IPS DF 6.9 (cell line): ENCODE results near the gene STAMBP.
"Not testable (repeated sequence)": the region's sequence is repeated elsewhere in the genome, so short reads cannot be mapped to it uniquely, and the experiment has no call there.

Experiments used
- DNase-seq: peaks from one replicate; pipeline ENCODE4 v3.0.0-alpha.2; 2013; ENCODE audit warnings: low read depth, low spot score
- H3K27ac ChIP-seq: one replicate; pipeline ENCODE4 v1.5.1; 2013; ENCODE audit warnings: low read length, control low read depth
- H3K27me3 ChIP-seq: 2 replicates; pipeline ENCODE4 v1.6.1; 2013; ENCODE audit warnings: mild to moderate bottlenecking, low read length; ENCODE audit not compliant: control insufficient read depth, insufficient read depth
- H3K36me3 ChIP-seq: 2 replicates; pipeline ENCODE4 v1.6.1; 2013; ENCODE audit warnings: low read length; ENCODE audit not compliant: control insufficient read depth, insufficient read depth
- H3K4me1 ChIP-seq: 2 replicates; pipeline ENCODE4 v1.6.1; 2013; ENCODE audit warnings: low read length; ENCODE audit not compliant: control insufficient read depth, insufficient read depth
- H3K4me3 ChIP-seq: 2 replicates; pipeline ENCODE4 v1.5.1; 2013; ENCODE audit warnings: mild to moderate bottlenecking, low read length
- H3K9me3 ChIP-seq: 2 replicates; pipeline ENCODE4 v1.6.1; 2013; ENCODE audit warnings: low read length, inconsistent platforms; ENCODE audit not compliant: control insufficient read depth, insufficient read depth
- WGBS: extraction: QIAGEN DNeasy Blood & Tissue Kit; methylation state at CpG from one replicate; pipeline ENCODE4 v1.1.7; 2013; ENCODE audit warnings: mixed read lengths, missing lambda C conversion rate; ENCODE audit not compliant: insufficient read length, insufficient coverage; 5-methylcytosine and 5-hydroxymethylcytosine counted together

Gene STAMBP

GRCh38 chr2:73828818-73829570, at the start of gene STAMBP:
Gene STAMBP (plus strand): TSS chr2:73828961. CDS start chr2:73830857, 1,896 bp downstream.
- no peaks in the 10 kb centered on the region for H3K4me1 ChIP-seq
- peaks cover 3% of the 10 kb centered on the region; the same call in 1 of the 2 replicates for H3K36me3 ChIP-seq
- H3K27me3 ChIP-seq = peaks cover 1% of the 10 kb centered on the region; the same call in 1 of the 2 replicates
- H3K9me3 ChIP-seq = no peaks in the 10 kb centered on the region
- WGBS = no CpG with 5 or more reads among the region's 48 CpGs
- H3K27ac ChIP-seq = no peak within 1 kb of the TSS
- DNase-seq = peak; percentile 93
- H3K4me3 ChIP-seq = peak within 1 kb of the TSS; percentile 90

GRCh38 chr2:73779467-73780236, 49.1 kb upstream of the STAMBP start, which contains the start of gene DUSP11:
Gene DUSP11 (minus strand): TSS chr2:73780103. CDS start chr2:73779974, 129 bp downstream.
- H3K9me3 ChIP-seq = no peaks in the 10 kb centered on the region
- no peaks in the 10 kb centered on the region for H3K27me3 ChIP-seq
- H3K27ac ChIP-seq = no peak within 1 kb of the TSS
- WGBS = no CpG with 5 or more reads among the region's 40 CpGs
- H3K36me3 ChIP-seq = no peaks in the 10 kb centered on the region
- peak within 1 kb of the TSS; percentile 84; the same call in 1 of the 2 replicates for H3K4me3 ChIP-seq
- H3K4me1 ChIP-seq = no peaks in the 10 kb centered on the region
- peak; percentile 87 for DNase-seq

- H3K9me3 ChIP-seq = no peaks in the 10 kb centered on the region
- DNase-seq = no peak
- no CpG with 5 or more reads among the region's 7 CpGs for WGBS
These were observed 48.6 kb upstream of the STAMBP start for GRCh38 chr2:73780237-73780582.

GRCh38 chr2:73783402-73783801, 45.4 kb upstream of the STAMBP start:
- H3K4me1 ChIP-seq, H3K36me3 ChIP-seq, H3K9me3 ChIP-seq, H3K27ac ChIP-seq, H3K4me3 ChIP-seq, H3K27me3 ChIP-seq, DNase-seq: not testable (repeated sequence)
- no CpG with 5 or more reads among the region's 15 CpGs for WGBS

More at GRCh38 chr2:73780237-73780582, 48.6 kb upstream of the STAMBP start:
- no peak overlapping the region for H3K27ac ChIP-seq
- no peaks in the 10 kb centered on the region for H3K4me1 ChIP-seq
- no peaks in the 10 kb centered on the region for H3K27me3 ChIP-seq
- H3K4me3 ChIP-seq = no peak overlapping the region; the same call in 1 of the 2 replicates
- H3K36me3 ChIP-seq = no peaks in the 10 kb centered on the region

- not testable (repeated sequence) for H3K36me3 ChIP-seq, H3K4me3 ChIP-seq, DNase-seq, H3K27ac ChIP-seq, H3K9me3 ChIP-seq, H3K27me3 ChIP-seq, H3K4me1 ChIP-seq
- WGBS = no CpG with 5 or more reads among the region's 3 CpGs
These were observed 44.9 kb upstream of the STAMBP start, which contains the start of gene C2orf78 for GRCh38 chr2:73783883-73784282. Gene C2orf78 (plus strand): TSS chr2:73784183. CDS start chr2:73784310, 127 bp downstream.

GRCh38 chr2:73811878-73812277, 16.9 kb upstream of the STAMBP start:
- Histone ChIP-seq H3K36me3 (no peaks in the 10 kb centered on the region), H3K27ac (no peak overlapping the region), H3K9me3 (no peaks in the 10 kb centered on the region), H3K4me3 (no peak overlapping the region), H3K27me3 (no peaks in the 10 kb centered on the region), H3K4me1 (no peaks in the 10 kb centered on the region)
- DNase-seq = no peak

- H3K9me3 ChIP-seq = no peaks in the 10 kb centered on the region
- no peak for DNase-seq
- H3K4me1 ChIP-seq = no peaks in the 10 kb centered on the region
- H3K36me3 ChIP-seq = no peaks in the 10 kb centered on the region
- H3K27me3 ChIP-seq = no peaks in the 10 kb centered on the region
- H3K27ac ChIP-seq = no peak overlapping the region
- H3K4me3 ChIP-seq = no peak overlapping the region
These were observed 16.1 kb upstream of the STAMBP start for GRCh38 chr2:73812635-73813034.

GRCh38 chr2:73818296-73818695, 10.5 kb upstream of the STAMBP start:
- Histone ChIP-seq H3K27ac (no peak overlapping the region), H3K9me3 (no peaks in the 10 kb centered on the region), H3K4me3 (no peak overlapping the region), H3K36me3 (no peaks in the 10 kb centered on the region), H3K27me3 (no peaks in the 10 kb centered on the region), H3K4me1 (no peaks in the 10 kb centered on the region)
- DNase-seq = no peak
- WGBS = no CpG with 5 or more reads among the region's 18 CpGs

GRCh38 chr2:73821227-73821626, 7.5 kb upstream of the STAMBP start:
- Histone ChIP-seq H3K36me3 (no peaks in the 10 kb centered on the region), H3K4me3 (no peak overlapping the region), H3K27me3 (peaks cover 1% of the 10 kb centered on the region; the same call in 1 of the 2 replicates), H3K27ac (no peak overlapping the region), H3K4me1 (no peaks in the 10 kb centered on the region), H3K9me3 (no peaks in the 10 kb centered on the region)
- WGBS = no CpG with 5 or more reads among the region's 2 CpGs
- DNase-seq = no peak

GRCh38 chr2:73821669-73822068, 7.1 kb upstream of the STAMBP start:
- Histone ChIP-seq H3K27me3 (peaks cover 1% of the 10 kb centered on the region; the same call in 1 of the 2 replicates), H3K4me3 (no peak overlapping the region), H3K36me3 (no peaks in the 10 kb centered on the region), H3K27ac (no peak overlapping the region), H3K4me1 (no peaks in the 10 kb centered on the region), H3K9me3 (no peaks in the 10 kb centered on the region)
- no CpG with 5 or more reads among the region's 2 CpGs for WGBS
- DNase-seq = no peak
